ENCODE data around the gene CCDC127.
"Not testable (repeated sequence)": the region's sequence is repeated elsewhere in the genome, so short reads cannot be mapped to it uniquely, and the experiment has no call there.

- not testable (repeated sequence) for TF ChIP-seq ZNF274 (IDR thresholded peaks at IDR 0.05; ENCODE audit: low read depth, low read length); SUZ12 (IDR thresholded peaks at IDR 0.05; ENCODE audit: extremely low read depth, insufficient read depth, insufficient read length)
Observed at GRCh38 chr5:240550-240949, 22.6 kb upstream of the CCDC127 start.
